GM10248 (cell line): ENCODE results near the gene PIGN.

Source experiments
- CTCF ChIA-PET: fragments of 300-600 bp; sonication (Branson Sonifier 250); formaldehyde crosslinking; extraction: SDS; loops from one replicate; lab custom pipeline; 2021; ENCODE audit warnings: antibody characterized with exemption; lab: Yijun Ruan, JAX
- POLR2A ChIA-PET: fragments of 350-650 bp; sonication (Branson Sonifier 250); formaldehyde crosslinking; extraction: SDS; loops from one replicate; lab custom pipeline; 2020; ENCODE audit warnings: antibody characterized with exemption; lab: Yijun Ruan, JAX
- DNase-seq: peaks from one replicate; pipeline ENCODE4 v3.0.0; 2012; ENCODE audit errors: extremely low spot score
- TF ChIP-seq, protein P1 (sequence below): IDR thresholded peaks from 2 replicates; pipeline ENCODE4 v1.5.1; 2012; ENCODE audit warnings: mild to moderate bottlenecking, low read depth; ENCODE audit errors: extremely low read depth, missing control alignments, control extremely low read depth

The PIGN gene

DNA sequence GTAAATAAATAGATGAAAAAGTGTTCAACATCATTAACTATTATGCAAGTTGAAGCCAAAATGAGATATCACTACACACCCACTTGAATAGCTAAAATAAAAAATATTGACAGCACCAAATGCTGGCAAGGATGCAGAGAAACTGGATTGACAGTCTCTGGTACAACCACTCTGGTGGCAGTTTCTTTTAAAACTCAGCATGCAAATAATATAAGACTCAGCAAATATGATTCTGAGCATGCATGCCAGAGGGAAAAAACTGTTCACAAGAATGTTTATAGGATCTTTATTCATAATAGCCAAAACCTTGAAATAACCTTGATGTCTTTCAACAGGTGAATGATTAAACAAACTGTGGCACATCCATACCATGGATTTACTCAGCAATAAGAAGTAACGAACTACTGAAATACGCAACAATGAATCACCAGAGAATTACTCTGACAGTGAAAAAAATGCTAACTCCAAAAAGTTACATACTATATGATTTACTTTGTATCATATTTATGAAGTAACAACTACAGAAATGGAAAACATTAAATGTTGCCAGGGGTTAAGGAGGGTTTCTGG is 131.8 kb downstream of the PIGN start:
- ChIA-PET POLR2A (no interaction called here), CTCF (interaction anchor here (0.8 kb wide), 1 partner anchor 20 kb away, joined by 3 read pairs; no protein-coding TSS in a partner anchor)
- DNase-seq: no peak
- TF ChIP-seq, protein P1, sequence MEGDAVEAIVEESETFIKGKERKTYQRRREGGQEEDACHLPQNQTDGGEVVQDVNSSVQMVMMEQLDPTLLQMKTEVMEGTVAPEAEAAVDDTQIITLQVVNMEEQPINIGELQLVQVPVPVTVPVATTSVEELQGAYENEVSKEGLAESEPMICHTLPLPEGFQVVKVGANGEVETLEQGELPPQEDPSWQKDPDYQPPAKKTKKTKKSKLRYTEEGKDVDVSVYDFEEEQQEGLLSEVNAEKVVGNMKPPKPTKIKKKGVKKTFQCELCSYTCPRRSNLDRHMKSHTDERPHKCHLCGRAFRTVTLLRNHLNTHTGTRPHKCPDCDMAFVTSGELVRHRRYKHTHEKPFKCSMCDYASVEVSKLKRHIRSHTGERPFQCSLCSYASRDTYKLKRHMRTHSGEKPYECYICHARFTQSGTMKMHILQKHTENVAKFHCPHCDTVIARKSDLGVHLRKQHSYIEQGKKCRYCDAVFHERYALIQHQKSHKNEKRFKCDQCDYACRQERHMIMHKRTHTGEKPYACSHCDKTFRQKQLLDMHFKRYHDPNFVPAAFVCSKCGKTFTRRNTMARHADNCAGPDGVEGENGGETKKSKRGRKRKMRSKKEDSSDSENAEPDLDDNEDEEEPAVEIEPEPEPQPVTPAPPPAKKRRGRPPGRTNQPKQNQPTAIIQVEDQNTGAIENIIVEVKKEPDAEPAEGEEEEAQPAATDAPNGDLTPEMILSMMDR: no peak

DNA sequence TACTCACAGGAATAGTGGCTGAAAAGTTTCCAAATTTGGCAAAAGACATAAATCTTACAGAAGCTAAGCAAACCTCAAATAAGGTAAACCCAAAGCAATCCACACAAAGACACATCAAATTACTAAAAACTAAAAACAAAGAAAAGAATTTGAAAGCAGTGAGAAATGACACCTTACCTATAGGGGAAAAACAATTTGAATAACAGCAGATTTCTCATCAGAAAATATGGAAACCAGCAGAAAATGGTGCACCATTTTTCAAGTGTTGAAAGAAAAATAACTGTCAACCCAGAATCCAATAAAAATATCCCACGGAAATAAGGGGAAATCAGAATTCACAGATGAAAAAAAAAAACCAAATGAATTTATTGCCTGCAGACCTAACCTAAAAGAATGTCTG is 138.6 kb downstream of the PIGN start:
- CTCF ChIA-PET: no interaction called here
- no peak for DNase-seq
- POLR2A ChIA-PET: no interaction called here
- TF ChIP-seq, protein P1: no peak

DNA sequence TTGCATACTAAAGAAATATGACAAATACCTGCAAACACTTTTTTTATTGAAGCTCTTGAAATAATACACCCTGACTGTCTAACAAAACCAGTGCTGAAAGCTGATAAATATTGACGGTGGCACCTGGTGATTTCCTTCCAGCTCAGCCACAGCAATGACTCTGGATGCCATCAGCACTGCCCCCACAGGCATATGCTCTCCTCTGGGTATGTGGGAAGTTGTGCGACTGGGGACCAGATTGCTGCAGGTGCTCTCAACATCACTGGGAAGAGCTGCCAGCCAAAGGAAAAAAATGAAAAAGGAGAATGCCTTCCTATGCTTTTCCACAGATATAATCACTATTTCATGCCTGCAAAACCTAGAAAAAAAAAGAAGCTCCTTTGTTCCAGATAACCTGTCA is 141.5 kb downstream of the PIGN start:
- POLR2A ChIA-PET: no interaction called here
- no peak for DNase-seq
- CTCF ChIA-PET: interaction anchor here (1.2 to 1.5 kb wide), 3 partner anchors 11 to 23 kb away, joined by 3 read pairs; no protein-coding TSS in a partner anchor
- TF ChIP-seq, protein P1: no peak

DNA sequence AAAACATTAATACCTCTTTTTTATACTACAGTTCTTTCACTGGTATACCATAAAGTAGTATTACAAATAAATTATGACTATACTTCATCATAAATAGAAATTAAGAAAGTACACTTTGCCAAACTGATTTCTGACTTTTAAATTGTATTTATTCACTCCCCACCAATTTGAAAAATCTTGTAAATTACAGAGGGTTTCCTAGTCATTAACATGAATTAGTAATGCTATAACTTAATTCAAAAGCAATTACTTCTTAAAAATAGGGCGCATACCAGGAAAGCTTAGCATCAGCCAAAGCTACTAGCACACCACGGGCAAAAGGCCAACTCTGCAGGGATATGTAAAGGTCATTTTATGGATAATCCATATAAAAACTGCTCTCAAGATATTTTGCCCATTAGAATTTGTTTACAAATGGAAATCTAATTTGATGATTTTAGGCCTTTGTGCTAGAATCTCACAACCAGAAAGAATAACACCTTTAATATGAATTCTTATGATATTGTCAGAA is 142.3 kb downstream of the PIGN start:
- ChIA-PET POLR2A (no interaction called here), CTCF (interaction anchor here (1.5 kb wide), 1 partner anchor 14 kb away, joined by 3 read pairs; no protein-coding TSS in a partner anchor)
- TF ChIP-seq, protein P1: no peak
- no peak for DNase-seq

DNA sequence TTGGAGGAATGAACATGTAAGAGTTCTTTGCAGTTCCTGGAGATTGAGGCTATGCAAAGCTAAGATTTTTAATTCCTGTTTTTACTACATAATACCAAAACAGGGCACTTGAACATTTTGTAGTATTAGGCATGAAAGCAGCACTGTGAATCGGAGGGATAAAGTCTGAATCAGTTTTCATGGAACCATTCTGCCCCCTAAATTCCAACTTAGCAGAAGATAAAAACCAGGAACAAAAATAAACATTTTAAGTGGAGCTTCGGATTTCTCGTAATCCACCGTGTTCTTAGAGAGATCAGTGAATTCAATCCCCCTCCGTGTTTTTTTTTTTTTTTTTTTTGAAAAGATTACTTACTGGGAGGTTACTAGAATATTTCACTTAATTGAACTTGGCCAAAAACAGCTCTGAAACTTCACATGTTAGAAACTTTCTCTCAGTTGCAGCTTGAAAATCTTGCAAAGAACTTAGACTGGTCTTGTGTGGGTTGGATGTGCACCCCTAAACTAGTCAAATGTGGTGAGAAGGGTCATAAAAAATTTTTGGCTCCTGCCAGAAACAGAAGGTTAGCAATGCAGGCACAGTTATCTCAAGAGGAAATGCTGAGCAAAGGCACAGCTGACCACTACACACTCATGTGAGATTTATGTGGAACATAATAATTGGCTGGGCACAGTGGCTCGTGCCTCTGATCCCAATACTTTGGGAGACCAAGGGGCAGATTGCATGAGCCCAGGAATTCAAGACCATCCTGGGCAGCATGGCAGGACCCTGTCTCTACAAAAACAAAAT is 148.7 kb downstream of the PIGN start:
- POLR2A ChIA-PET: no interaction called here
- CTCF ChIA-PET: interaction anchor here (0.8 kb wide), 1 partner anchor 19 kb away, joined by 3 read pairs; no protein-coding TSS in a partner anchor

More for the DNA sequence above, 148.7 kb downstream of the PIGN start:
- TF ChIP-seq, protein P1: no peak
- DNase-seq: no peak
